ENCODE results near the gene LYPD1. TPM values are rescaled to one million over a fixed set of nuclear protein-coding genes. Genes with fewer than 3 reads are reported as not detected.

The LYPD1 gene, protein sequence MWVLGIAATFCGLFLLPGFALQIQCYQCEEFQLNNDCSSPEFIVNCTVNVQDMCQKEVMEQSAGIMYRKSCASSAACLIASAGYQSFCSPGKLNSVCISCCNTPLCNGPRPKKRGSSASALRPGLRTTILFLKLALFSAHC
- total RNA-seq (ENCODE audit: low replicate concordance): 5.3 and 6.0 TPM in 2 replicates

DNA sequence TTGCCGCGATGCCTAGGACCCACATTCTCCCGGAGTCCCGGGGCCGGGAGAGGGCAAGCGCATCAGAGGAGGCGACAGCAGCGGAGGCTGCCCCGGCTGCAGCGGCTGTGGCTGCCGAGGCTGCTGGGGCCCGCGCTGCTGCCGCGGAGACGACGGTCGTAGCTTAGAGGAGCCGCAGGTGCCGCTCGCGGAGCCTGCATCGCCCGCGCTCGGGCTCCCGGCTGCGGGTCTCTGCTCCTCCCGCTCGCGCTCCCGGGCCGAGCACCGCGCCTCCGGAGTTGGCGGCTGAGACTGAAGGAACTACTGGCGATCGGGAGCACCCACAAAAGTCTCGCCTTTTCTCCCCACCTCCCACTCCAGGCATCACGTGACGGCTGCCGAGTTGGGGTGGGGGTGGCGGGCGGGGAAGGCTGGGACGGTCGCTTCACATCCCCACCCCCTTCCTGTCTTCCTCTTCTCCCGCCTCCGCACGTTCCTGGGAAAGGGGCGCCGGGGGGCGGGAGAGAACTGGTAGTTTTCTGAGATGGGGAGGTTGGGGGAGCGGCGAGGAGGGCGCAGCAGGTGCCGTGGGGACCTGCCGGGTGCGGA is at the start of gene LYPD1:
LYPD1 (minus strand) TSS at position 298 of the 588 bp plus-strand sequence; CDS start at position 25, 273 bp downstream.
- Histone ChIP-seq H3K27ac (no peak within 1 kb of the TSS), H3K79me2 (ENCODE audit: low read depth) (no peaks in the 10 kb centered on the region), H3K4me3 (peak within 1 kb of the TSS; percentile 65), H3K9me3 (ENCODE audit: low read depth) (no peaks in the 10 kb centered on the region), H3K36me3 (no peaks in the 10 kb centered on the region), H3K27me3 (peaks cover 62% of the 10 kb centered on the region), H4K20me1 (ENCODE audit: low read depth) (no peaks in the 10 kb centered on the region), H3K4me1 (peaks cover 5% of the 10 kb centered on the region), H2AFZ (replicated peaks) (peak within 1 kb of the TSS; percentile 92), H3K9ac (no peak within 1 kb of the TSS), H3K4me2 (peak within 1 kb of the TSS; percentile 98), H3F3A (ENCODE audit: low read depth) (peaks cover 14% of the 10 kb centered on the region)
- H3K27me3 Mint-ChIP-seq (ENCODE audit: insufficient read depth, low read depth): peaks cover 7% of the 10 kb centered on the region
- peak; percentile 84 for DNase-seq (ENCODE audit: low spot score)
- H3K4me1 Mint-ChIP-seq: peaks cover 41% of the 10 kb centered on the region
- peak within 1 kb of the TSS; percentile 93 for H3K4me3 Mint-ChIP-seq
- TF ChIP-seq, protein P1, sequence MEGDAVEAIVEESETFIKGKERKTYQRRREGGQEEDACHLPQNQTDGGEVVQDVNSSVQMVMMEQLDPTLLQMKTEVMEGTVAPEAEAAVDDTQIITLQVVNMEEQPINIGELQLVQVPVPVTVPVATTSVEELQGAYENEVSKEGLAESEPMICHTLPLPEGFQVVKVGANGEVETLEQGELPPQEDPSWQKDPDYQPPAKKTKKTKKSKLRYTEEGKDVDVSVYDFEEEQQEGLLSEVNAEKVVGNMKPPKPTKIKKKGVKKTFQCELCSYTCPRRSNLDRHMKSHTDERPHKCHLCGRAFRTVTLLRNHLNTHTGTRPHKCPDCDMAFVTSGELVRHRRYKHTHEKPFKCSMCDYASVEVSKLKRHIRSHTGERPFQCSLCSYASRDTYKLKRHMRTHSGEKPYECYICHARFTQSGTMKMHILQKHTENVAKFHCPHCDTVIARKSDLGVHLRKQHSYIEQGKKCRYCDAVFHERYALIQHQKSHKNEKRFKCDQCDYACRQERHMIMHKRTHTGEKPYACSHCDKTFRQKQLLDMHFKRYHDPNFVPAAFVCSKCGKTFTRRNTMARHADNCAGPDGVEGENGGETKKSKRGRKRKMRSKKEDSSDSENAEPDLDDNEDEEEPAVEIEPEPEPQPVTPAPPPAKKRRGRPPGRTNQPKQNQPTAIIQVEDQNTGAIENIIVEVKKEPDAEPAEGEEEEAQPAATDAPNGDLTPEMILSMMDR (IDR thresholded peaks at IDR 0.05): peak; percentile 4
- peak; percentile 56 for TF ChIP-seq EZH2 (IDR thresholded peaks at IDR 0.05)
- no peak for TF ChIP-seq EZH2phosphoT487 (IDR thresholded peaks at IDR 0.05)
- peaks cover 19% of the 10 kb centered on the region for H3K36me3 Mint-ChIP-seq
- peak within 1 kb of the TSS; percentile 25 for H3K27ac Mint-ChIP-seq
- no peaks in the 10 kb centered on the region for H3K9me3 Mint-ChIP-seq

DNA sequence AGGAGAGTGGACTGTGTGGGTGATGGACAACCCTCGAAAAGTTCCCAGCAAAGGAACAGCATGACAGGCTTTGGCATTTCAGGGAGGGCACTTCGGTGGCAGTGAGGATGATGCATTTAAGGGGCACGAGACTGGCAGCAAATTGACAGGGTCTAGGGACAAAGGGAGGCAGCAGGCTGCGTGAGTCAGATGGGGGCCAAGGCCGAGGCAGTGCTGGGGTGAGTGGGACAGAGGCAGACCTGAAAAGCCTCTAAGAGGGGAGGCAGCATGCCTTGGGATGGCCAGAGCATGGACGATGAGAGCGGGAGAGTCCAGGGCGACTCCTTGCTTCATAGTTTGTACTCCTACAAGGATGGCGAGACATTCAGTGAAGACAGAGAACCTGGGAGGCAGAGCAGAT is 49.5 kb upstream of the LYPD1 start:
- no peak for DNase-seq (ENCODE audit: low spot score)
- TF ChIP-seq EZH2phosphoT487 (IDR thresholded peaks at IDR 0.05) (no peak), EZH2 (IDR thresholded peaks at IDR 0.05) (no peak)
- TF ChIP-seq, protein P1 (IDR thresholded peaks at IDR 0.05): no peak
- Histone ChIP-seq H3K27me3 (no peaks in the 10 kb centered on the region), H3K27ac (no peak overlapping the region), H3K9ac (no peak overlapping the region), H3K4me1 (no peaks in the 10 kb centered on the region), H3K79me2 (ENCODE audit: low read depth) (no peaks in the 10 kb centered on the region), H2AFZ (replicated peaks) (no peak overlapping the region), H3K36me3 (no peaks in the 10 kb centered on the region), H3K9me3 (ENCODE audit: low read depth) (no peaks in the 10 kb centered on the region), H3F3A (ENCODE audit: low read depth) (no peaks in the 10 kb centered on the region), H4K20me1 (ENCODE audit: low read depth) (no peaks in the 10 kb centered on the region), H3K4me3 (no peak overlapping the region), H3K4me2 (no peak overlapping the region)
- Mint-ChIP-seq H3K27me3 (ENCODE audit: insufficient read depth, low read depth) (peaks cover 8% of the 10 kb centered on the region), H3K36me3 (peaks cover 10% of the 10 kb centered on the region), H3K9me3 (no peaks in the 10 kb centered on the region), H3K4me1 (peaks cover 33% of the 10 kb centered on the region), H3K27ac (peak overlapping the region; percentile 55), H3K4me3 (no peak overlapping the region)

DNA sequence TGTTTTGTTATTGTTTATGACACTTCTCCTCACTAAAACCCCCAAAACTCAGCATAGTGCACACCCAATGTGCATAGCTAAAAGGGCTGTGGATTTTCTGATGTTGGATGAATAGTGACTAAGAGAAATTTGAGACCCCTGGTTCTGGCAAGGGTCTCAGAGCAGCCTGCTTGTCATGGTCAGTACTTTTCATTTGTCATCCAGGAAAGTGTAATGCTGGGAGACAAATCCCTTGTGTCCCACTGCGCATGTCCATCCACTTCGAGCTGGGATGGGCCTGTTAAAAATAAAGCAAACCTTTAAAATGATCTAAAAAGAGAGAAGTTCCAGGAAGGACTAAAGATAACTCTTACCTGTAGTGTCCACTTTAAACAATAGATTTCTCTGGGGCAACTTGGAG is 46.9 kb upstream of the LYPD1 start:
- no peak overlapping the region for H3K27ac Mint-ChIP-seq
- Histone ChIP-seq H3K4me2 (no peak overlapping the region), H3K9me3 (ENCODE audit: low read depth) (no peaks in the 10 kb centered on the region), H3K79me2 (ENCODE audit: low read depth) (no peaks in the 10 kb centered on the region), H3K9ac (no peak overlapping the region), H3F3A (ENCODE audit: low read depth) (no peaks in the 10 kb centered on the region), H3K36me3 (no peaks in the 10 kb centered on the region), H3K4me1 (no peaks in the 10 kb centered on the region), H3K27ac (no peak overlapping the region), H4K20me1 (ENCODE audit: low read depth) (no peaks in the 10 kb centered on the region), H2AFZ (replicated peaks) (no peak overlapping the region), H3K27me3 (no peaks in the 10 kb centered on the region), H3K4me3 (no peak overlapping the region)
- peaks cover 2% of the 10 kb centered on the region for H3K36me3 Mint-ChIP-seq
- TF ChIP-seq EZH2 (IDR thresholded peaks at IDR 0.05) (no peak), EZH2phosphoT487 (IDR thresholded peaks at IDR 0.05) (no peak)
- TF ChIP-seq, protein P1 (IDR thresholded peaks at IDR 0.05): no peak
- H3K27me3 Mint-ChIP-seq (ENCODE audit: insufficient read depth, low read depth): peaks cover 4% of the 10 kb centered on the region
- no peaks in the 10 kb centered on the region for H3K9me3 Mint-ChIP-seq
- no peak for DNase-seq (ENCODE audit: low spot score)
- H3K4me1 Mint-ChIP-seq: peaks cover 34% of the 10 kb centered on the region
- no peak overlapping the region for H3K4me3 Mint-ChIP-seq

Data from neural progenitor cell (in vitro differentiated cells).